Measurements from ENCODE around the gene MTMR12. TPM values are rescaled to one million over a fixed set of nuclear protein-coding genes. Genes with fewer than 3 reads are reported as not detected.

MTMR12 gene
- total and polyA plus RNA-seq, 2 of the 4 experiments (the other 2 are of a cell fraction): 11.1 to 21.3 TPM

DNA sequence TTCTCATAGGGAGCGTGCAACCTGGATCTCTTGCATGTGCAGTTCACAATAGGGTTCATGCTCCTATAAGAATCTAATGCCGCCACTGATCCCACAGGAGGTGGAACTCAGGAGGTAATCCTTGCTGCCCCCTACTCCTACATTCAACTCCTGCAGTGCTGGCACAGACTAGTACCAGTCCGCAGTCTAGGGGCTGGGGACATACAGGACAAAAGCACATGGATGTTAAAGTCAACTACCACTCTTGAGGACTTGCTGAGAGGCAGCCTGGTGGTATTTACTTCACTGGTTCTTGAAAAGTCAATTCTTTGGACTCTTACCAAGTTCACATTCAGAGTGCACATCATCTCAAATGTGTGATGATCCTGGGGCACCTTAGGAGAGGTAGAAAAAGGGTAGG, 33.0 kb downstream of the MTMR12 start:
- CTCF ChIA-PET: no interaction called here
- Histone ChIP-seq H3K27me3 (ENCODE audit: control insufficient read depth, insufficient read depth, low read length) (no peaks in the 10 kb centered on the region), H2BK15ac (ENCODE audit: low read depth, low read length) (no peak overlapping the region), H3K9me3 (ENCODE audit: control insufficient read depth, insufficient read depth, low read length) (no peaks in the 10 kb centered on the region), H3K4me1 (ENCODE audit: control insufficient read depth, insufficient read depth, low read length) (peaks cover 11% of the 10 kb centered on the region), H3K27ac (ENCODE audit: insufficient read depth, low read length) (no peak overlapping the region), H4K8ac (ENCODE audit: low read depth in 2 of 2, low read length in 2 of 2) (no peak overlapping the region), H2BK5ac (ENCODE audit: low read depth, low read length, poor library complexity, severe bottlenecking) (no peak overlapping the region), H3K14ac (replicated peaks; ENCODE audit: low read depth, low read length) (no peak overlapping the region), H3K9ac (ENCODE audit: low read depth, low read length) (no peak overlapping the region), H3K4me2 (ENCODE audit: low read depth, low read length) (no peak overlapping the region), H2BK120ac (ENCODE audit: low read depth, low read length) (no peak overlapping the region), H3K56ac (ENCODE audit: extremely low read depth, insufficient read depth, low read length) (no peak overlapping the region), H4K5ac (ENCODE audit: low read depth, low read length) (no peak overlapping the region), H3K79me1 (ENCODE audit: low read depth in 1 of 2, low read length in 2 of 2) (peaks cover 45 to 58% of the 10 kb centered on the region in 2 experiments), H3K9me1 (ENCODE audit: insufficient read depth, low read length) (peaks cover 13% of the 10 kb centered on the region), H3K23ac (ENCODE audit: low read depth, low read length) (no peak overlapping the region), H4K91ac (ENCODE audit: insufficient read depth, low read depth, low read length) (no peak overlapping the region), H2AK9ac (replicated peaks; ENCODE audit: low read depth, low read length, poor library complexity) (no peak overlapping the region), H2AFZ (replicated peaks; ENCODE audit: low read length, poor library complexity) (no peak overlapping the region), H3K18ac (ENCODE audit: low read depth, low read length) (no peak overlapping the region), H4K20me1 (ENCODE audit: insufficient read depth, low read length) (no peaks in the 10 kb centered on the region; the same call in 1 of the 2 replicates), H3K36me3 (ENCODE audit: control insufficient read depth, insufficient read depth, low read length) (peaks cover 1% of the 10 kb centered on the region; the same call in 1 of the 2 replicates), H3K4ac (ENCODE audit: low read depth, low read length) (no peak overlapping the region), H3K4me3 (ENCODE audit: insufficient read depth, low read depth, low read length) (no peak overlapping the region), H2AK5ac (ENCODE audit: low read depth, low read length) (no peak overlapping the region), H2BK20ac (ENCODE audit: low read depth, low read length) (no peak overlapping the region)
- in situ Hi-C loops (cut with MboI; ENCODE audit: low sequenced_read_pairs) (no loop called here), dilution Hi-C loops (cut with HindIII; ENCODE audit: low sequenced_read_pairs, unreplicated experiment) (no loop called here), intact Hi-C loops (cut with micrococcal nuclease) (no loop called here)
- DNase-seq (no peak), ATAC-seq (ENCODE audit: low read depth) (no peak)
- POLR2A ChIA-PET (ENCODE audit: unreplicated experiment): no interaction called here
- WGBS, 2 experiments (ENCODE audit: extremely low coverage in 2 of 2, insufficient read length in 1 of 2): 100% methylated on average over 1 of the region's 3 CpGs; no CpG with 5 or more reads in 1 of the 2 experiments
- no TSS peak for BruUV-seq (replicated peaks)
- TF ChIP-seq MAZ (IDR thresholded peaks at IDR 0.05; ENCODE audit: borderline replicate concordance, low read depth, low read length) (no peak), MXI1 (IDR thresholded peaks at IDR 0.05; ENCODE audit: borderline replicate concordance, low read depth, low read length) (no peak), NFE2L2 (IDR thresholded peaks at IDR 0.05; ENCODE audit: low read depth, low read length) (no peak), RFX5 (IDR thresholded peaks at IDR 0.05; ENCODE audit: low read depth, low read length) (no peak), SMC3 (IDR thresholded peaks at IDR 0.05; ENCODE audit: low read depth, low read length) (no peak), CHD1 (IDR thresholded peaks at IDR 0.05; ENCODE audit: low read depth, low read length) (no peak)
- TF ChIP-seq, protein P1, sequence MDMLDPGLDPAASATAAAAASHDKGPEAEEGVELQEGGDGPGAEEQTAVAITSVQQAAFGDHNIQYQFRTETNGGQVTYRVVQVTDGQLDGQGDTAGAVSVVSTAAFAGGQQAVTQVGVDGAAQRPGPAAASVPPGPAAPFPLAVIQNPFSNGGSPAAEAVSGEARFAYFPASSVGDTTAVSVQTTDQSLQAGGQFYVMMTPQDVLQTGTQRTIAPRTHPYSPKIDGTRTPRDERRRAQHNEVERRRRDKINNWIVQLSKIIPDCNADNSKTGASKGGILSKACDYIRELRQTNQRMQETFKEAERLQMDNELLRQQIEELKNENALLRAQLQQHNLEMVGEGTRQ (IDR thresholded peaks at IDR 0.05; ENCODE audit: low read depth, low read length): no peak

Data from IMR-90 (cell line).